H1 (cell line): ENCODE results near the gene ASTN2.

Experiments
- CBX5 ChIP-seq: fragments of 300-800, 300-1000 bp; sonication (generic); IDR thresholded peaks from 2 replicates; pipeline ENCODE4 v1.7.1; 2016; ENCODE audit warnings: antibody characterized with exemption, low read length, low read depth
- EGR1 ChIP-seq: IDR thresholded peaks from 2 replicates; pipeline ENCODE4 v1.6.1; 2011; ENCODE audit warnings: low read depth, low read length, borderline replicate concordance
- RAD21 ChIP-seq, 2 experiments: IDR thresholded peaks in 1 of 2; conservative IDR thresholded peaks in 1 of 2; 2 replicates each; pipeline ENCODE4 v1.6.1; 2011; ENCODE audit warnings: low read depth in 2 of 2, low read length in 2 of 2, improper control_type of control experiment in 1 of 2, inconsistent platforms in 1 of 2, mild to moderate bottlenecking in 1 of 2, moderate library complexity in 1 of 2
- TAF1 ChIP-seq: IDR thresholded peaks from 2 replicates; pipeline ENCODE4 v1.6.1; 2011; ENCODE audit warnings: mild to moderate bottlenecking, low read depth, low read length
- USF2 ChIP-seq: IDR thresholded peaks from 2 replicates; pipeline ENCODE4 v1.6.1; 2011; ENCODE audit warnings: low read length, improper control_type of control experiment
- TF ChIP-seq, protein P1 (sequence below), 3 experiments: IDR thresholded peaks; 1 replicate in 2 of 3; 2 replicates in 1 of 3; pipeline versions ENCODE4 v1.5.1 to v1.6.1; 2011; ENCODE audit warnings: low read length in 3 of 3, mild to moderate bottlenecking in 3 of 3, inconsistent platforms in 2 of 3, low read depth in 1 of 3, moderate library complexity in 1 of 3; ENCODE audit not compliant: insufficient read depth in 1 of 3; ENCODE audit errors: control extremely low read depth in 1 of 3

- TF ChIP-seq TAF1 (no peak), RAD21 (IDR thresholded peaks at IDR 0.05 in 1 of 2, conservative IDR thresholded peaks at IDR 0.05 in 1 of 2; ENCODE audit: low read depth in 2 of 2, low read length in 2 of 2) (no peak), CBX5 (no peak), USF2 (no peak), EGR1 (no peak)
- TF ChIP-seq, protein P1, sequence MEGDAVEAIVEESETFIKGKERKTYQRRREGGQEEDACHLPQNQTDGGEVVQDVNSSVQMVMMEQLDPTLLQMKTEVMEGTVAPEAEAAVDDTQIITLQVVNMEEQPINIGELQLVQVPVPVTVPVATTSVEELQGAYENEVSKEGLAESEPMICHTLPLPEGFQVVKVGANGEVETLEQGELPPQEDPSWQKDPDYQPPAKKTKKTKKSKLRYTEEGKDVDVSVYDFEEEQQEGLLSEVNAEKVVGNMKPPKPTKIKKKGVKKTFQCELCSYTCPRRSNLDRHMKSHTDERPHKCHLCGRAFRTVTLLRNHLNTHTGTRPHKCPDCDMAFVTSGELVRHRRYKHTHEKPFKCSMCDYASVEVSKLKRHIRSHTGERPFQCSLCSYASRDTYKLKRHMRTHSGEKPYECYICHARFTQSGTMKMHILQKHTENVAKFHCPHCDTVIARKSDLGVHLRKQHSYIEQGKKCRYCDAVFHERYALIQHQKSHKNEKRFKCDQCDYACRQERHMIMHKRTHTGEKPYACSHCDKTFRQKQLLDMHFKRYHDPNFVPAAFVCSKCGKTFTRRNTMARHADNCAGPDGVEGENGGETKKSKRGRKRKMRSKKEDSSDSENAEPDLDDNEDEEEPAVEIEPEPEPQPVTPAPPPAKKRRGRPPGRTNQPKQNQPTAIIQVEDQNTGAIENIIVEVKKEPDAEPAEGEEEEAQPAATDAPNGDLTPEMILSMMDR (IDR thresholded peaks at IDR 0.05; ENCODE audit: control extremely low read depth in 1 of 3, insufficient read depth in 1 of 3, low read depth in 1 of 3, low read length in 3 of 3) = no peak
Measured at GRCh38 chr9:116576386-116576785, 838.5 kb downstream of the ASTN2 start.
